IMR-90 (cell line): ENCODE measurements around the gene CDT1. TPM values are rescaled to one million over a fixed set of nuclear protein-coding genes. Genes with fewer than 3 reads are reported as not detected.

Experiments
- ATAC-seq: fragments of 200-7000 bp; cut with Tn5 transposase; 2 replicates; pipeline ENCODE4 v1.9.1; 2020; ENCODE audit warnings: low read depth, mild to moderate bottlenecking, moderate library complexity
- BruUV-seq: library from RNA; stranded (reverse); fragments of 400-500 nt; replicated peaks from 2 replicates; lab custom pipeline; 2021; lab: Mats Ljungman, UMichigan
- CTCF ChIA-PET: fragments of 300-600 bp; formaldehyde crosslinking; extraction: SDS; loops from one replicate; lab custom pipeline; 2021; ENCODE audit warnings: antibody characterized with exemption; lab: Yijun Ruan, JAX
- POLR2A ChIA-PET: fragments of 300-600 bp; sonication (Branson Sonifier 250); formaldehyde crosslinking; loops from one replicate; lab custom pipeline; 2022; ENCODE audit warnings: antibody characterized with exemption; ENCODE audit not compliant: unreplicated experiment; lab: Charles Lee
- DNase-seq: peaks from one replicate; pipeline ENCODE4 v3.0.0; 2013
- H2AFZ ChIP-seq: replicated peaks from 2 replicates; pipeline ENCODE3; 2013; ENCODE audit warnings: low read length, mild to moderate bottlenecking; ENCODE audit not compliant: poor library complexity
- H2AK5ac ChIP-seq: 2 replicates; pipeline ENCODE4 v1.6.1; 2013; ENCODE audit warnings: low read depth, low read length, inconsistent platforms
- H2AK9ac ChIP-seq: replicated peaks from 2 replicates; pipeline ENCODE3; 2013; ENCODE audit warnings: mild to moderate bottlenecking, low read depth, low read length, moderate library complexity; ENCODE audit not compliant: poor library complexity
- H2BK120ac ChIP-seq: 2 replicates; pipeline ENCODE4 v1.6.1; 2013; ENCODE audit warnings: low read depth, low read length, inconsistent platforms
- H2BK15ac ChIP-seq: 3 replicates; pipeline ENCODE4 v1.6.1; 2013; ENCODE audit warnings: low read depth, low read length, inconsistent platforms
- H2BK20ac ChIP-seq: 2 replicates; pipeline ENCODE4 v1.6.1; 2013; ENCODE audit warnings: low read depth, mild to moderate bottlenecking, inconsistent platforms, low read length, moderate library complexity
- H2BK5ac ChIP-seq: 2 replicates; pipeline ENCODE4 v1.6.1; 2013; ENCODE audit warnings: mild to moderate bottlenecking, low read depth, low read length, inconsistent platforms; ENCODE audit not compliant: poor library complexity, severe bottlenecking
- H3K14ac ChIP-seq: replicated peaks from 2 replicates; pipeline ENCODE4 v1.6.1; 2013; ENCODE audit warnings: low read depth, low read length, inconsistent platforms
- H3K18ac ChIP-seq: 2 replicates; pipeline ENCODE4 v1.6.1; 2013; ENCODE audit warnings: low read depth, low read length, control low read depth
- H3K23ac ChIP-seq: 2 replicates; pipeline ENCODE4 v1.6.1; 2013; ENCODE audit warnings: low read depth, low read length, inconsistent platforms
- H3K27ac ChIP-seq: 2 replicates; pipeline ENCODE4 v1.5.1; 2013; ENCODE audit warnings: mild to moderate bottlenecking, control low read depth, low read length; ENCODE audit not compliant: insufficient read depth
- H3K27me3 ChIP-seq: 2 replicates; pipeline ENCODE4 v1.6.1; 2013; ENCODE audit warnings: low read length; ENCODE audit not compliant: control insufficient read depth, insufficient read depth
- H3K36me3 ChIP-seq: 2 replicates; pipeline ENCODE4 v1.6.1; 2013; ENCODE audit warnings: low read length, mixed read lengths; ENCODE audit not compliant: control insufficient read depth, insufficient read depth
- H3K4ac ChIP-seq: 2 replicates; pipeline ENCODE4 v1.6.1; 2013; ENCODE audit warnings: low read depth, low read length, inconsistent platforms
- H3K4me1 ChIP-seq: 2 replicates; pipeline ENCODE4 v1.6.1; 2013; ENCODE audit warnings: low read length, mixed read lengths; ENCODE audit not compliant: control insufficient read depth, insufficient read depth
- H3K4me2 ChIP-seq: 2 replicates; pipeline ENCODE4 v1.6.1; 2013; ENCODE audit warnings: low read depth, mild to moderate bottlenecking, control low read depth, low read length, moderate library complexity
- H3K4me3 ChIP-seq: 2 replicates; pipeline ENCODE4 v1.5.1; 2013; ENCODE audit warnings: low read depth, mild to moderate bottlenecking, control low read depth, low read length, moderate library complexity; ENCODE audit not compliant: insufficient read depth
- H3K56ac ChIP-seq: 2 replicates; pipeline ENCODE4 v1.6.1; 2013; ENCODE audit warnings: low read length, inconsistent platforms; ENCODE audit not compliant: insufficient read depth; ENCODE audit errors: extremely low read depth
- H3K79me1 ChIP-seq, 2 experiments: 2 replicates each; pipeline ENCODE4 v1.6.1; 2013; ENCODE audit warnings: low read length in 2 of 2, inconsistent platforms in 1 of 2, low read depth in 1 of 2
- H3K9ac ChIP-seq: 2 replicates; pipeline ENCODE4 v1.6.1; 2013; ENCODE audit warnings: low read depth, low read length, control low read depth
- H3K9me1 ChIP-seq: 2 replicates; pipeline ENCODE4 v1.6.1; 2013; ENCODE audit warnings: low read length, inconsistent platforms; ENCODE audit not compliant: insufficient read depth
- H3K9me3 ChIP-seq: 2 replicates; pipeline ENCODE4 v1.6.1; 2013; ENCODE audit warnings: low read length; ENCODE audit not compliant: control insufficient read depth, insufficient read depth
- H4K20me1 ChIP-seq: 2 replicates; pipeline ENCODE4 v1.6.1; 2013; ENCODE audit warnings: low read length, inconsistent platforms; ENCODE audit not compliant: insufficient read depth
- H4K5ac ChIP-seq: 2 replicates; pipeline ENCODE4 v1.6.1; 2013; ENCODE audit warnings: mild to moderate bottlenecking, low read depth, low read length, control low read depth
- H4K8ac ChIP-seq, 2 experiments: 2 replicates each; pipeline ENCODE4 v1.6.1; 2013; ENCODE audit warnings: low read depth in 2 of 2, low read length in 2 of 2, control low read depth in 1 of 2, inconsistent platforms in 1 of 2
- H4K91ac ChIP-seq: 2 replicates; pipeline ENCODE4 v1.6.1; 2013; ENCODE audit warnings: low read depth, low read length, inconsistent platforms; ENCODE audit not compliant: insufficient read depth
- BHLHE40 ChIP-seq: fragments of 150-350 bp; IDR thresholded peaks from 2 replicates; pipeline ENCODE4 v1.6.1; 2016; ENCODE audit warnings: mild to moderate bottlenecking, low read depth, low read length
- CEBPB ChIP-seq: IDR thresholded peaks from 2 replicates; pipeline ENCODE4 v1.6.1; 2012; ENCODE audit warnings: low read depth, low read length, improper control_type of control experiment
- CHD1 ChIP-seq: IDR thresholded peaks from 2 replicates; pipeline ENCODE4 v1.6.1; 2012; ENCODE audit warnings: low read depth, low read length, improper control_type of control experiment
- CTCF ChIP-seq: conservative IDR thresholded peaks from 2 replicates; pipeline ENCODE4 v1.5.1; 2012; ENCODE audit warnings: mild to moderate bottlenecking, low read depth, low read length, improper control_type of control experiment
- ELK1 ChIP-seq: fragments of 150-350 bp; IDR thresholded peaks from 2 replicates; pipeline ENCODE4 v1.6.1; 2016; ENCODE audit warnings: low read depth, mild to moderate bottlenecking, low read length, moderate library complexity, borderline replicate concordance
- FOS ChIP-seq: fragments of 150-350 bp; IDR thresholded peaks from 2 replicates; pipeline ENCODE4 v1.6.1; 2016; ENCODE audit warnings: low read depth, low read length
- MAZ ChIP-seq: IDR thresholded peaks from 2 replicates; pipeline ENCODE4 v1.6.1; 2012; ENCODE audit warnings: low read depth, mild to moderate bottlenecking, low read length, improper control_type of control experiment, moderate library complexity, borderline replicate concordance
- MXI1 ChIP-seq: IDR thresholded peaks from 2 replicates; pipeline ENCODE4 v1.6.1; 2012; ENCODE audit warnings: low read depth, mild to moderate bottlenecking, low read length, moderate library complexity, borderline replicate concordance
- POLR2A ChIP-seq: IDR thresholded peaks from 2 replicates; pipeline ENCODE4 v1.6.1; 2012; ENCODE audit warnings: mild to moderate bottlenecking, low read depth, low read length
- RAD21 ChIP-seq: IDR thresholded peaks from 2 replicates; pipeline ENCODE4 v1.6.1; 2012; ENCODE audit warnings: low read length, improper control_type of control experiment
- RCOR1 ChIP-seq: IDR thresholded peaks from 2 replicates; pipeline ENCODE4 v1.6.1; 2012; ENCODE audit warnings: mild to moderate bottlenecking, low read length, improper control_type of control experiment; ENCODE audit not compliant: insufficient replicate concordance
- SMC3 ChIP-seq: fragments of 150-350 bp; IDR thresholded peaks from 2 replicates; pipeline ENCODE4 v1.6.1; 2016; ENCODE audit warnings: low read depth, mild to moderate bottlenecking, antibody characterized with exemption, low read length, moderate library complexity
- USF2 ChIP-seq: fragments of 150-350 bp; IDR thresholded peaks from 2 replicates; pipeline ENCODE4 v1.6.1; 2017; ENCODE audit warnings: mild to moderate bottlenecking, antibody characterized with exemption, low read length, low read depth
- WGBS, 2 experiments: methylation state at CpG; one replicate each; pipeline versions ENCODE4 v1.1.5 to v1.1.7; 2013; ENCODE audit warnings: missing lambda C conversion rate in 2 of 2; ENCODE audit not compliant: insufficient read length in 1 of 2; ENCODE audit errors: extremely low coverage in 2 of 2; 5-methylcytosine and 5-hydroxymethylcytosine counted together
- dilution Hi-C: fragments of 300-500 bp; cut with HindIII; formaldehyde crosslinking; loops from one replicate; pipeline ENCODE4 v1.14.3; 2018; ENCODE audit warnings: low sequenced_read_pairs; ENCODE audit not compliant: unreplicated experiment
- in situ Hi-C: fragments of 300-500 bp; cut with MboI; formaldehyde crosslinking; loops from 3 replicates; pipeline ENCODE4 v1.14.3; 2019; ENCODE audit warnings: low sequenced_read_pairs, inconsistent platforms, mixed read lengths
- intact Hi-C: fragments of 100-400 bp; cut with micrococcal nuclease; formaldehyde crosslinking; loops from 2 replicates; pipeline ENCODE4 v1.10.0; 2022
- polyA plus RNA-seq, 3 experiments: library from polyadenylated mRNA; depleted of rRNA; stranded (reverse); fragments of >200 nt; gene quantifications; 2 replicates each; pipeline ENCODE4 v1.2.3, GENCODE V29; 2012; ENCODE audit warnings: low replicate concordance in 1 of 3
- total RNA-seq: library from RNA; depleted of rRNA; stranded (reverse); fragments of >200 nt; gene quantifications from 2 replicates; pipeline ENCODE4 v1.2.3, GENCODE V29; 2012

The CDT1 gene
- total and polyA plus RNA-seq, 2 of the 4 experiments (the other 2 are of a cell fraction), result 3.2 to 11.8 TPM

GRCh38 chr16:88770461-88771293 is 32.9 kb upstream of the CDT1 start:
- Histone ChIP-seq H3K27me3 (no peaks in the 10 kb centered on the region), H2BK20ac (peak overlapping the region; percentile 35; the same call in 1 of the 2 replicates), H3K9me3 (no peaks in the 10 kb centered on the region), H3K4me2 (peak overlapping the region; percentile 54), H2AFZ (peak overlapping the region; percentile 46), H3K9me1 (peaks cover 40% of the 10 kb centered on the region), H2BK5ac (peak overlapping the region; percentile 81), H2BK15ac (no peak overlapping the region), H4K8ac (peak overlapping the region in 1 of 2 experiments; percentile 52; a peak in 2 of 4 replicates), H3K18ac (peak overlapping the region; percentile 35; the same call in 1 of the 2 replicates), H4K91ac (peak overlapping the region; percentile 49; the same call in 1 of the 2 replicates), H2BK120ac (peak overlapping the region; percentile 65), H3K4me1 (peaks cover 62% of the 10 kb centered on the region), H3K4me3 (no peak overlapping the region), H3K4ac (peak overlapping the region; percentile 91), H3K56ac (no peak overlapping the region), H4K5ac (peak overlapping the region; percentile 22), H3K23ac (peak overlapping the region; percentile 35), H2AK9ac (peak overlapping the region; percentile 99), H3K27ac (peak overlapping the region; percentile 65), H3K79me1 (peaks cover 15 to 89% of the 10 kb centered on the region in 2 experiments), H3K14ac (0 out of 2 replicates have a peak overlapping the region, but pooled peaks have one; percentile 70), H4K20me1 (peaks cover 96% of the 10 kb centered on the region), H3K36me3 (peaks cover 3% of the 10 kb centered on the region), H3K9ac (peak overlapping the region; percentile 4; the same call in 1 of the 2 replicates), H2AK5ac (peak overlapping the region; percentile 95)
- 29% methylated on average over 16 of the region's 41 CpGs; no CpG with 5 or more reads in 1 of the 2 experiments for WGBS, 2 experiments
- peak; percentile 55 for ATAC-seq
- dilution Hi-C loops (no loop called here), in situ Hi-C loops (no loop called here), intact Hi-C loops (no loop called here)
- ChIA-PET POLR2A (no interaction called here), CTCF (interaction anchor here (1.4 to 1.5 kb wide), 2 partner anchors 15 to 33 kb away, joined by 3 to 4 read pairs; no protein-coding TSS in a partner anchor)
- no TSS peak for BruUV-seq
- DNase-seq, result peak; percentile 87
- TF ChIP-seq ELK1, result no peak
- peak; percentile 30 for TF ChIP-seq RCOR1
- no peak for TF ChIP-seq RAD21
- TF ChIP-seq CTCF, result no peak
- TF ChIP-seq SMC3, result no peak
- peak; percentile 75 for TF ChIP-seq USF2
- no peak for TF ChIP-seq FOS
- no peak; the same call in 1 of the 2 replicates for TF ChIP-seq MAZ
- TF ChIP-seq MXI1, result no peak; the same call in 1 of the 2 replicates
- TF ChIP-seq CHD1, result no peak
- no peak; the same call in 1 of the 2 replicates for TF ChIP-seq POLR2A
- peak; percentile 78 for TF ChIP-seq BHLHE40
- peak; percentile 93 for TF ChIP-seq CEBPB
